ENCODE data around the gene TCF4. TPM values are rescaled to one million over a fixed set of nuclear protein-coding genes. Genes with fewer than 3 reads are reported as not detected.

The TCF4 gene
- total RNA-seq, 1 donor from 2014 or later = 199 TPM

GRCh38 chr18:55461848-55462247, 126.1 kb downstream of the TCF4 start:
- no peak overlapping the region for H3K4me3 Mint-ChIP-seq (ENCODE audit: unreplicated experiment)
- no peak for TF ChIP-seq CTCF (IDR thresholded peaks at IDR 0.05; ENCODE audit: partially characterized antibody, unreplicated experiment)
- H3K9me3 Mint-ChIP-seq (ENCODE audit: unreplicated experiment) = no peaks in the 10 kb centered on the region
- peaks cover 35% of the 10 kb centered on the region for H3K4me1 Mint-ChIP-seq (ENCODE audit: low read depth, unreplicated experiment)
- no peaks in the 10 kb centered on the region for H3K36me3 Mint-ChIP-seq (ENCODE audit: unreplicated experiment)
- DNase-seq = no peak
- H3K27me3 Mint-ChIP-seq (ENCODE audit: unreplicated experiment) = no peaks in the 10 kb centered on the region
- no peak overlapping the region for H3K27ac Mint-ChIP-seq (ENCODE audit: unreplicated experiment)

- no peak for DNase-seq
- Mint-ChIP-seq H3K4me1 (ENCODE audit: low read depth, unreplicated experiment) (peaks cover 28% of the 10 kb centered on the region), H3K27ac (ENCODE audit: unreplicated experiment) (peak overlapping the region; percentile 63), H3K27me3 (ENCODE audit: unreplicated experiment) (no peaks in the 10 kb centered on the region), H3K36me3 (ENCODE audit: unreplicated experiment) (no peaks in the 10 kb centered on the region), H3K9me3 (ENCODE audit: unreplicated experiment) (no peaks in the 10 kb centered on the region), H3K4me3 (ENCODE audit: unreplicated experiment) (no peak overlapping the region)
- TF ChIP-seq CTCF (IDR thresholded peaks at IDR 0.05; ENCODE audit: partially characterized antibody, unreplicated experiment) = no peak
These were observed 129.4 kb downstream of the TCF4 start for GRCh38 chr18:55458456-55459203.

- Mint-ChIP-seq H3K9me3 (ENCODE audit: unreplicated experiment) (peaks cover 3% of the 10 kb centered on the region), H3K27me3 (ENCODE audit: unreplicated experiment) (no peaks in the 10 kb centered on the region), H3K36me3 (ENCODE audit: unreplicated experiment) (no peaks in the 10 kb centered on the region), H3K4me3 (ENCODE audit: unreplicated experiment) (no peak overlapping the region), H3K4me1 (ENCODE audit: low read depth, unreplicated experiment) (peaks cover 26% of the 10 kb centered on the region), H3K27ac (ENCODE audit: unreplicated experiment) (no peak overlapping the region)
- DNase-seq = no peak
- no peak for TF ChIP-seq CTCF (IDR thresholded peaks at IDR 0.05; ENCODE audit: partially characterized antibody, unreplicated experiment)
These were observed 131.0 kb downstream of the TCF4 start for GRCh38 chr18:55457028-55457427.

DNA sequence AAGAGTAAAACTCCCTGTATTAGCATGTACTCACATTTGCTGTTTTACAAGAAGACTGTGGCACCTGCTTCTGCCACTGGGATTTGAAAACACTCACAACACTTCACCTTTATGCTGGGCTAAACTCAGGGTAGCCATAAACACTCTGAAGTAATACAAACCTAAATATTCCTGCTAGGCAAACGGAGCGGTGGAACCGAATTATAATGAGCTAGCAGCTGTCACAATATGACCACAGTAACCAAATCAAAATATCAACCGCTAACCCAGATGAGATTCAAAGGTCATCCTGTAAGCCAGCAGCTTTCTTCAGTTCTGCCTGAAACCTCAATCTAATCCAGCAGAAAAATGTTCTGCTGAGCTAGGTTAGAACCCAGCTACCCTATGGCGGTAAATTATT, 132.1 kb downstream of the TCF4 start:
- no peak for TF ChIP-seq CTCF (IDR thresholded peaks at IDR 0.05; ENCODE audit: partially characterized antibody, unreplicated experiment)
- H3K4me1 Mint-ChIP-seq (ENCODE audit: low read depth, unreplicated experiment) = peaks cover 23% of the 10 kb centered on the region
- DNase-seq = no peak
- no peak overlapping the region for H3K4me3 Mint-ChIP-seq (ENCODE audit: unreplicated experiment)
- peak overlapping the region; percentile 2 for H3K27ac Mint-ChIP-seq (ENCODE audit: unreplicated experiment)
- H3K9me3 Mint-ChIP-seq (ENCODE audit: unreplicated experiment) = peaks cover 6% of the 10 kb centered on the region
- no peaks in the 10 kb centered on the region for H3K27me3 Mint-ChIP-seq (ENCODE audit: unreplicated experiment)
- H3K36me3 Mint-ChIP-seq (ENCODE audit: unreplicated experiment) = no peaks in the 10 kb centered on the region

GRCh38 chr18:55453186-55453585, 134.8 kb downstream of the TCF4 start:
- H3K9me3 Mint-ChIP-seq (ENCODE audit: unreplicated experiment) = peaks cover 7% of the 10 kb centered on the region
- peaks cover 20% of the 10 kb centered on the region for H3K4me1 Mint-ChIP-seq (ENCODE audit: low read depth, unreplicated experiment)
- H3K27me3 Mint-ChIP-seq (ENCODE audit: unreplicated experiment) = no peaks in the 10 kb centered on the region
- no peak overlapping the region for H3K27ac Mint-ChIP-seq (ENCODE audit: unreplicated experiment)
- no peak for DNase-seq
- H3K36me3 Mint-ChIP-seq (ENCODE audit: unreplicated experiment) = no peaks in the 10 kb centered on the region
- H3K4me3 Mint-ChIP-seq (ENCODE audit: unreplicated experiment) = no peak overlapping the region
- no peak for TF ChIP-seq CTCF (IDR thresholded peaks at IDR 0.05; ENCODE audit: partially characterized antibody, unreplicated experiment)
